ENCODE data around the gene PYCR2. TPM values are rescaled to one million over a fixed set of nuclear protein-coding genes. Genes with fewer than 3 reads are reported as not detected.

Gene PYCR2
- polyA plus RNA-seq, 3 donors: 21.4 to 72.5 (median 26.6) TPM

- Histone ChIP-seq H3K27me3 (ENCODE audit: control insufficient read depth in 2 of 2, insufficient read depth in 2 of 2, low read length in 2 of 2) (no peaks in the 10 kb centered on the region), H2AFZ (ENCODE audit: insufficient read depth, low read depth, low read length, poor library complexity, severe bottlenecking) (no peak overlapping the region), H3K4me3 (replicated peaks in 1 of 3; ENCODE audit: low read depth in 2 of 3, low read length in 3 of 3) (no peak overlapping the region), H3K4me2 (replicated peaks; ENCODE audit: extremely low read depth, low read length, poor library complexity, severe bottlenecking) (no peak overlapping the region), H3K9ac (ENCODE audit: insufficient read depth, low read length, poor library complexity, severe bottlenecking) (no peak overlapping the region), H3K9me3 (replicated peaks in 1 of 2; ENCODE audit: control insufficient read depth in 1 of 2, insufficient read depth in 1 of 2, low read length in 2 of 2) (no peaks in the 10 kb centered on the region), H3K27ac (ENCODE audit: low read depth in 1 of 2, low read length in 2 of 2) (no peak overlapping the region), H3K79me2 (ENCODE audit: insufficient read depth, low read length) (no peaks in the 10 kb centered on the region), H3K36me3 (replicated peaks in 1 of 2; ENCODE audit: control insufficient read depth in 1 of 2, insufficient read depth in 2 of 2, low read length in 2 of 2) (no peaks in the 10 kb centered on the region), H4K20me1 (ENCODE audit: insufficient read depth, low read length) (no peaks in the 10 kb centered on the region), H3K4me1 (ENCODE audit: control insufficient read depth in 1 of 2, insufficient read depth in 2 of 2, low read length in 2 of 2) (peaks cover 0 to 5% of the 10 kb centered on the region in 2 donors)
- TF ChIP-seq CTCF (IDR thresholded peaks at IDR 0.05): no peak
- H3K27ac Mint-ChIP-seq: no peak overlapping the region
- intact Hi-C loops (cut with micrococcal nuclease): no loop called here
- no peaks in the 10 kb centered on the region for H3K9me3 Mint-ChIP-seq
- no peaks in the 10 kb centered on the region for H3K36me3 Mint-ChIP-seq
- no peak overlapping the region for H3K4me3 Mint-ChIP-seq
- no peak for DNase-seq
- no peaks in the 10 kb centered on the region for H3K27me3 Mint-ChIP-seq (ENCODE audit: low read depth in 3 of 3)
- 99% methylated on average over 6 of the region's 6 CpGs for WGBS (ENCODE audit: insufficient coverage)
- no peaks in the 10 kb centered on the region for H3K4me1 Mint-ChIP-seq
Measured at GRCh38 chr1:225906467-225906866, 17.6 kb downstream of the PYCR2 start.

- 97% methylated on average over 4 of the region's 4 CpGs for WGBS (ENCODE audit: insufficient coverage)
- DNase-seq: no peak
- no peaks in the 10 kb centered on the region for H3K9me3 Mint-ChIP-seq
- Histone ChIP-seq H3K9me3 (replicated peaks in 1 of 2; ENCODE audit: control insufficient read depth in 1 of 2, insufficient read depth in 1 of 2, low read length in 2 of 2) (no peaks in the 10 kb centered on the region), H3K36me3 (replicated peaks in 1 of 2; ENCODE audit: control insufficient read depth in 1 of 2, insufficient read depth in 2 of 2, low read length in 2 of 2) (no peaks in the 10 kb centered on the region), H3K27ac (ENCODE audit: low read depth in 1 of 2, low read length in 2 of 2) (no peak overlapping the region), H2AFZ (ENCODE audit: insufficient read depth, low read depth, low read length, poor library complexity, severe bottlenecking) (no peak overlapping the region), H3K4me2 (replicated peaks; ENCODE audit: extremely low read depth, low read length, poor library complexity, severe bottlenecking) (no peak overlapping the region), H3K27me3 (ENCODE audit: control insufficient read depth in 2 of 2, insufficient read depth in 2 of 2, low read length in 2 of 2) (no peaks in the 10 kb centered on the region), H3K4me1 (ENCODE audit: control insufficient read depth in 1 of 2, insufficient read depth in 2 of 2, low read length in 2 of 2) (no peaks in the 10 kb centered on the region), H3K9ac (ENCODE audit: insufficient read depth, low read length, poor library complexity, severe bottlenecking) (no peak overlapping the region), H4K20me1 (ENCODE audit: insufficient read depth, low read length) (no peaks in the 10 kb centered on the region), H3K4me3 (replicated peaks in 1 of 3; ENCODE audit: low read depth in 2 of 3, low read length in 3 of 3) (no peak overlapping the region), H3K79me2 (ENCODE audit: insufficient read depth, low read length) (no peaks in the 10 kb centered on the region)
- H3K4me1 Mint-ChIP-seq: no peaks in the 10 kb centered on the region
- no peak for TF ChIP-seq CTCF (IDR thresholded peaks at IDR 0.05)
- H3K27me3 Mint-ChIP-seq (ENCODE audit: low read depth in 3 of 3): peaks cover 0 to 2% (median 0%) of the 10 kb centered on the region in 3 donors
- H3K4me3 Mint-ChIP-seq: no peak overlapping the region
- no peaks in the 10 kb centered on the region for H3K36me3 Mint-ChIP-seq
- no peak overlapping the region for H3K27ac Mint-ChIP-seq
- intact Hi-C loops (cut with micrococcal nuclease): no loop called here
Measured at GRCh38 chr1:225903623-225904022, 20.4 kb downstream of the PYCR2 start.
